ENCODE results near the gene MACROD2.

MACROD2 gene

DNA sequence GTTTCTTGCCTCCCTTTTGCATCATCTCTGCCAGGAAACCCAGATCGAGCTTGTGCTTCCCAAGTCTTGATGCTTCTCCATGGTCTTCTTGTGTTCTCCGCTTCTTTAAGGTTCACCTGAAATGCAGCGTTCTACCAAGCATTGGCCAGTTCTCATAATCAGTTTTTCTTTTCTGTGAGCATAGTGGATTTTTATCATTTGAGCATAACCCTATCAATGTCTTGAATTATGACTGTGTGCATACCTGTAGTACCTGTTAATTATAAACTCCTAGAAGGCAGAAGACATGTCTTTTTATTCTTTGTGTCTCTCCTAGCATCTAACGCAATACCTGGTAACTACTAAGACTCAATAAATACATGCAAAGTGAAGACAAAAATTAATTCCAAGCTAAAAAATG lies 1146.5 kb downstream of the MACROD2 start:
- H3K36me3 ChIP-seq (ENCODE audit: control insufficient read depth, insufficient read depth, low read length) = no peaks in the 10 kb centered on the region
- H3K9ac ChIP-seq (ENCODE audit: low read depth, low read length) = no peak overlapping the region
- H3K4me3 ChIP-seq (ENCODE audit: low read depth, low read length) = no peak overlapping the region
- no peaks in the 10 kb centered on the region for H3K9me3 ChIP-seq (ENCODE audit: control insufficient read depth, insufficient read depth, low read length)
- no peaks in the 10 kb centered on the region for H3K4me1 ChIP-seq (ENCODE audit: control insufficient read depth, insufficient read depth, low read length)
- H3K27me3 ChIP-seq (ENCODE audit: control insufficient read depth, insufficient read depth, low read length) = no peaks in the 10 kb centered on the region

DNA sequence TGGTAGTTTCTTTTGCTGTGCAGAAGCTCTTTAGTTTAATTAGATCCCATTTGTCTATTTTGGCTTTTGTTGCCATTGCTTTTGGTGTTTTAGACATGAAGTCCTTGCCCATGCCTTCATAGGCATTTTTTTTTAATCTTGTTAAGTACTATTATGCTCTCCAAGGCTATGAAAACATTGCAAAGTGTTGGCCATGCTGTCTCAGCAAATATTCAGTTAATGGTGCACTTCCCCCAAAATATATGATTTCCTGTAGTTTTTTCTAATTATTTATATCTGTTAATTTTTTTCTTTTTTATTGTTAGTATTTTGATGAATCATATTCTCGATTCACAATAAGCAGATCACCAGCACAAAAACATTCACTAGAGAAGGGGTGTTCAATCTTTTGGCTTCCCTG lies 1148.2 kb downstream of the MACROD2 start:
- H3K9me3 ChIP-seq (ENCODE audit: control insufficient read depth, insufficient read depth, low read length) = no peaks in the 10 kb centered on the region
- no peaks in the 10 kb centered on the region for H3K27me3 ChIP-seq (ENCODE audit: control insufficient read depth, insufficient read depth, low read length)
- H3K9ac ChIP-seq (ENCODE audit: low read depth, low read length) = no peak overlapping the region
- H3K4me3 ChIP-seq (ENCODE audit: low read depth, low read length) = no peak overlapping the region
- H3K4me1 ChIP-seq (ENCODE audit: control insufficient read depth, insufficient read depth, low read length) = no peaks in the 10 kb centered on the region
- H3K36me3 ChIP-seq (ENCODE audit: control insufficient read depth, insufficient read depth, low read length) = no peaks in the 10 kb centered on the region

- Histone ChIP-seq H3K36me3 (ENCODE audit: control insufficient read depth, insufficient read depth, low read length) (no peaks in the 10 kb centered on the region), H3K4me3 (ENCODE audit: low read depth, low read length) (no peak overlapping the region), H3K27me3 (ENCODE audit: control insufficient read depth, insufficient read depth, low read length) (no peaks in the 10 kb centered on the region), H3K9me3 (ENCODE audit: control insufficient read depth, insufficient read depth, low read length) (no peaks in the 10 kb centered on the region), H3K9ac (ENCODE audit: low read depth, low read length) (no peak overlapping the region), H3K4me1 (ENCODE audit: control insufficient read depth, insufficient read depth, low read length) (no peaks in the 10 kb centered on the region)
Measured at GRCh38 chr20:15144916-15145315, 1149.6 kb downstream of the MACROD2 start.

DNA sequence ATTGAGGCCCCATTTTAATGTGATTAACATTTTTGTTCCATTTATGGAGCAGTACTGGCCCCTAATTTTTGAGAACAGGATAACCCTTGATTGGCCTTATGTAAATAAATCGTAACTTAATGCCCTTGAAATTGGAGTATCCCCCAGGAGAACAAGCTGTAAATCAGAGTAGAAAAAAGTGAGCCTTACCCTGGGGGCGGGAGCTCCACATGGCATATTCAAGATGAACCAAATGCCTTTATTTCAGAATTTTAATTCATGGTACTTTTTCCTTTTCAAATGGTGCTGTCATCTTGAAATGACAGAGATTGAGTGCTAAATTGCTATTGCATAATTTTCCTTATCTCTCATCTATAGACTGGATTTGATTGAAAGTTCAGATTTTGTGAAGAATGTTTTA lies 1151.6 kb downstream of the MACROD2 start:
- no peaks in the 10 kb centered on the region for H3K36me3 ChIP-seq (ENCODE audit: control insufficient read depth, insufficient read depth, low read length)
- H3K4me3 ChIP-seq (ENCODE audit: low read depth, low read length) = no peak overlapping the region
- no peaks in the 10 kb centered on the region for H3K27me3 ChIP-seq (ENCODE audit: control insufficient read depth, insufficient read depth, low read length)
- no peak overlapping the region for H3K9ac ChIP-seq (ENCODE audit: low read depth, low read length)
- H3K9me3 ChIP-seq (ENCODE audit: control insufficient read depth, insufficient read depth, low read length) = no peaks in the 10 kb centered on the region
- H3K4me1 ChIP-seq (ENCODE audit: control insufficient read depth, insufficient read depth, low read length) = no peaks in the 10 kb centered on the region

DNA sequence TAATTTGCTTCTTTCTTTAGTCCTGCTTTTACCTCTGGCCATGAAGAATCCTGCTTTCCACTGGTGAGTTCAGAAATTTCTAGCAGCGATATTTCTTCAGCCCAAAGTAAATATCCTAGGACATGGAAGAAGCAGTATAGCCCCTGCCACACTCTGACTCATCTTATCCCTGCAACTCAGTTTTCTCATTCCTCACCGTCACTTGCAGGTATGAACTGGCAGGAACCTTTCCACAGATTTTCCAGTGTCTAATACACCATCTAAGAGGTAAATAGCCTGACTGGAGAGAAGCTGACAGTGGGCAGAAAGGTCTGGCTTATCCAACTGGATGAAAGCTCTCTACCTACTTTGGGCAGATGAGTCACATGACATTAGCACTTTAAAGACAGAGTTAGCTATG lies 1158.8 kb downstream of the MACROD2 start:
- Histone ChIP-seq H3K9ac (ENCODE audit: low read depth, low read length) (no peak overlapping the region), H3K27me3 (ENCODE audit: control insufficient read depth, insufficient read depth, low read length) (no peaks in the 10 kb centered on the region), H3K9me3 (ENCODE audit: control insufficient read depth, insufficient read depth, low read length) (no peaks in the 10 kb centered on the region), H3K4me3 (ENCODE audit: low read depth, low read length) (no peak overlapping the region), H3K36me3 (ENCODE audit: control insufficient read depth, insufficient read depth, low read length) (no peaks in the 10 kb centered on the region), H3K4me1 (ENCODE audit: control insufficient read depth, insufficient read depth, low read length) (no peaks in the 10 kb centered on the region)

GRCh38 chr20:15155848-15156401 lies 1160.6 kb downstream of the MACROD2 start:
- Histone ChIP-seq H3K36me3 (ENCODE audit: control insufficient read depth, insufficient read depth, low read length) (no peaks in the 10 kb centered on the region), H3K9ac (ENCODE audit: low read depth, low read length) (no peak overlapping the region), H3K9me3 (ENCODE audit: control insufficient read depth, insufficient read depth, low read length) (no peaks in the 10 kb centered on the region), H3K4me3 (ENCODE audit: low read depth, low read length) (no peak overlapping the region), H3K4me1 (ENCODE audit: control insufficient read depth, insufficient read depth, low read length) (no peaks in the 10 kb centered on the region), H3K27me3 (ENCODE audit: control insufficient read depth, insufficient read depth, low read length) (no peaks in the 10 kb centered on the region)

- H3K4me3 ChIP-seq (ENCODE audit: low read depth, low read length) = no peak overlapping the region
- H3K27me3 ChIP-seq (ENCODE audit: control insufficient read depth, insufficient read depth, low read length) = no peaks in the 10 kb centered on the region
- no peak overlapping the region for H3K9ac ChIP-seq (ENCODE audit: low read depth, low read length)
- no peaks in the 10 kb centered on the region for H3K36me3 ChIP-seq (ENCODE audit: control insufficient read depth, insufficient read depth, low read length)
- H3K4me1 ChIP-seq (ENCODE audit: control insufficient read depth, insufficient read depth, low read length) = no peaks in the 10 kb centered on the region
- no peaks in the 10 kb centered on the region for H3K9me3 ChIP-seq (ENCODE audit: control insufficient read depth, insufficient read depth, low read length)
Measured at GRCh38 chr20:15158533-15158932, 1163.2 kb downstream of the MACROD2 start.

DNA sequence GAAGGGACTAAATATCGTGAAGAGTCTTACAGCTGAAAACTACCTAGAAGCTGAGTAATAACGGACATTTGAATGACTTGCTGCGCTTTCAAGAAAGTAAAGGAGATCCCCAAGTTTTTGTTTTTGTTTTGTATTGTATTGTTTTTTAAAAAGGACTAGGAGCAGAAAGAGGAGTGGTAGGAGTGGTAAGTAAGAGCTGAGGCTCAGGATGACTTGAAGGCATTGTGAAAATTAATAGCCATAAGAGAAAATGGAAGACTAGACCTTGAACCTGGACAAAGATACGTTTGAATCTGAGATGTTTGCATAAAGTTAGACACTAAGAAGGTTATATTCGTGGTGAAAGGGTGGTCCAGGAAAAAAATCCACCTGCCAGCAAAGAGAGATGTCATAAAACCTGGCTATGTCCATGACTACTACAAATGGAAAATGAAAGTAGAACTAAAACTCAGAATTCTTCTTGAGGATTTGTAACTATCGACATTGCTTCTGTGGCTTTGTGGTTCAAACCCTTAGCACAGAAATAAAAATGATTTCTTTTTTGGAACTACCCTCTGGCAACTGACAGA lies 1166.8 kb downstream of the MACROD2 start:
- no peaks in the 10 kb centered on the region for H3K4me1 ChIP-seq (ENCODE audit: control insufficient read depth, insufficient read depth, low read length)
- H3K9ac ChIP-seq (ENCODE audit: low read depth, low read length) = no peak overlapping the region
- no peak overlapping the region for H3K4me3 ChIP-seq (ENCODE audit: low read depth, low read length)
- H3K27me3 ChIP-seq (ENCODE audit: control insufficient read depth, insufficient read depth, low read length) = no peaks in the 10 kb centered on the region
- no peaks in the 10 kb centered on the region for H3K36me3 ChIP-seq (ENCODE audit: control insufficient read depth, insufficient read depth, low read length)
- H3K9me3 ChIP-seq (ENCODE audit: control insufficient read depth, insufficient read depth, low read length) = no peaks in the 10 kb centered on the region

DNA sequence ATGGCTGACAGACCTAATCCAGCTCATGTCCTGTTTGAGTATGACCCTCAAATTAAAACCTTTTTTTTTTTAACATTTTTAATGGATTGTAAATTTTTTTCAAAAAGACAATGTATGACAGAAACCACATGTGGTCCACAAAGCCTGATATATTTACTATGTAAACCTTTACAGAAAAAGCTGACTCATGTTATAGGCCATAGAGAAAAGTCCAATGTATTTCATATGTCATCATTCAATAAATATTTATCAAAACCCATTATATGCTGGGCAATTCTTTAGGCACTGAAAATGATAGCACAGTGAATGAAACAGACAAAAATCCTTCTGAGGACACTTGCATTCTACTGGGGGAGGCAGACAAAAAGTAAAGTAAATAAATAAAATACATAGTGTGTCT lies 1168.3 kb downstream of the MACROD2 start:
- no peaks in the 10 kb centered on the region for H3K27me3 ChIP-seq (ENCODE audit: control insufficient read depth, insufficient read depth, low read length)
- no peak overlapping the region for H3K9ac ChIP-seq (ENCODE audit: low read depth, low read length)
- no peaks in the 10 kb centered on the region for H3K36me3 ChIP-seq (ENCODE audit: control insufficient read depth, insufficient read depth, low read length)
- no peaks in the 10 kb centered on the region for H3K9me3 ChIP-seq (ENCODE audit: control insufficient read depth, insufficient read depth, low read length)
- H3K4me3 ChIP-seq (ENCODE audit: low read depth, low read length) = no peak overlapping the region
- H3K4me1 ChIP-seq (ENCODE audit: control insufficient read depth, insufficient read depth, low read length) = no peaks in the 10 kb centered on the region

GRCh38 chr20:15164726-15165125 lies 1169.4 kb downstream of the MACROD2 start:
- Histone ChIP-seq H3K9me3 (ENCODE audit: control insufficient read depth, insufficient read depth, low read length) (no peaks in the 10 kb centered on the region), H3K9ac (ENCODE audit: low read depth, low read length) (no peak overlapping the region), H3K4me1 (ENCODE audit: control insufficient read depth, insufficient read depth, low read length) (no peaks in the 10 kb centered on the region), H3K27me3 (ENCODE audit: control insufficient read depth, insufficient read depth, low read length) (no peaks in the 10 kb centered on the region), H3K4me3 (ENCODE audit: low read depth, low read length) (no peak overlapping the region), H3K36me3 (ENCODE audit: control insufficient read depth, insufficient read depth, low read length) (no peaks in the 10 kb centered on the region)

DNA sequence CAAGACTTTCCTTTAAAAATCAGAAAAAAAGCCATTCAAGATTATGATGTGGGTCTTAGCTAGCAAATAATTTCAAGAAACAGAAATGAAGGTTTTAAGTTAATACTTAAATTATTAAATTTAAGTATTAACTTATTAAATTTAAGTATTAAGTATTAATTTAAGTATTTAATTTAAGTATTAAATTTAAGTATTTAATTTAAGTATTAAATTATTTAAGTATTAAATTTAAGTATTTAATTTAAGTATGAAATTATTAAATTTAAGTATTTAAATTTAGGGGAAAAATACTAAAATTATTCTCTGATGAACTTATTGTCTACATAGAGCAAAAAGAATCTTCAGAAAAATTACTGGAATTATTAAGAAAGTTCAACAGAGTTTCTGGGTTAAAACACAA lies 1171.4 kb downstream of the MACROD2 start:
- no peaks in the 10 kb centered on the region for H3K36me3 ChIP-seq (ENCODE audit: control insufficient read depth, insufficient read depth, low read length)
- H3K4me1 ChIP-seq (ENCODE audit: control insufficient read depth, insufficient read depth, low read length) = no peaks in the 10 kb centered on the region
- no peaks in the 10 kb centered on the region for H3K27me3 ChIP-seq (ENCODE audit: control insufficient read depth, insufficient read depth, low read length)
- H3K9ac ChIP-seq (ENCODE audit: low read depth, low read length) = no peak overlapping the region
- H3K4me3 ChIP-seq (ENCODE audit: low read depth, low read length) = no peak overlapping the region
- H3K9me3 ChIP-seq (ENCODE audit: control insufficient read depth, insufficient read depth, low read length) = no peaks in the 10 kb centered on the region

DNA sequence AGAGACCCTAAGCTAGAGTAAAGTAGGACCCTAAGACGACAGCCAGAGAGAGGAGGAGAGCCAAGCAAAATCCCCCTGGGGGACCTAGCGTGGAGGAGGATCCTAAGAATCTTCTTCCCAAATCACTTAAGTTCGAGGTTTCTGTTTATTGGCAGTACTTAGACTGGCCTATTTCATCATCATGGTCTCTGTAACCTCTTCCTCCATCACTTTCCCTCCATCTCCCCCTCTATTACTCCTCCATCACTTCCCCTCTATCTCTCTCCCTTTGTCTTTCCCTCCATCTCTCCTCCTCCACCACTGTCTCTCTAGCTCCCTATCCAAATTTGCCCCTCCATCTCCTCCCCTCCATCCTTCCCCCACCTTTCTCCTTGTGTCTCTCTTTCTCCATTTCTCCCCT lies 1175.7 kb downstream of the MACROD2 start:
- Histone ChIP-seq H3K9ac (ENCODE audit: low read depth, low read length) (no peak overlapping the region), H3K4me3 (ENCODE audit: low read depth, low read length) (no peak overlapping the region), H3K9me3 (ENCODE audit: control insufficient read depth, insufficient read depth, low read length) (no peaks in the 10 kb centered on the region), H3K36me3 (ENCODE audit: control insufficient read depth, insufficient read depth, low read length) (no peaks in the 10 kb centered on the region), H3K27me3 (ENCODE audit: control insufficient read depth, insufficient read depth, low read length) (no peaks in the 10 kb centered on the region), H3K4me1 (ENCODE audit: control insufficient read depth, insufficient read depth, low read length) (no peaks in the 10 kb centered on the region)

Measured in iPS-15b (cell line).